HepG2 (cell line): ENCODE measurements around the gene ZNF189. TPM values are rescaled to one million over a fixed set of nuclear protein-coding genes. Genes with fewer than 3 reads are reported as not detected.

Experiments
- EP300 ChIP-seq, 3 experiments: sonication (generic) in 1 of 3; formaldehyde crosslinking in 1 of 3; IDR thresholded peaks; 2 replicates each; pipeline versions ENCODE4 v1.5.1 to v1.6.1; 2011 to 2020; ENCODE audit warnings: low read depth in 2 of 3, low read length in 2 of 3, borderline replicate concordance in 1 of 3, improper control_type of control experiment in 1 of 3, mild to moderate bottlenecking in 1 of 3, missing genetic modification reagents in 1 of 3, moderate library complexity in 1 of 3
- FOXJ3 ChIP-seq: sonication (generic); formaldehyde crosslinking; IDR thresholded peaks from 2 replicates; pipeline ENCODE4 v1.4.0; 2020; ENCODE audit warnings: missing genetic modification reagents, mild to moderate bottlenecking, borderline replicate concordance
- GATAD2A ChIP-seq: IDR thresholded peaks from 2 replicates; pipeline ENCODE4 v1.6.1; 2016
- NKX3-1 ChIP-seq: sonication (generic); formaldehyde crosslinking; IDR thresholded peaks from 2 replicates; pipeline ENCODE4 v1.5.0; 2020; ENCODE audit warnings: missing genetic modification reagents
- NR2F2 ChIP-seq: IDR thresholded peaks from 2 replicates; pipeline ENCODE4 v1.6.1; 2012; ENCODE audit warnings: low read depth, inconsistent platforms, borderline replicate concordance
- NR2F6 ChIP-seq, 2 experiments: IDR thresholded peaks; 2 replicates each; pipeline ENCODE4 v1.6.1; 2016; ENCODE audit warnings: antibody characterized with exemption in 1 of 2, mild to moderate bottlenecking in 1 of 2
- PAXIP1 ChIP-seq: sonication (generic); formaldehyde crosslinking; conservative IDR thresholded peaks from 2 replicates; pipeline ENCODE4 v1.4.0; 2020; ENCODE audit warnings: mild to moderate bottlenecking, missing genetic modification reagents, moderate library complexity
- POGZ ChIP-seq: sonication (generic); formaldehyde crosslinking; IDR thresholded peaks from 2 replicates; pipeline ENCODE4 v1.4.0; 2020; ENCODE audit warnings: mild to moderate bottlenecking, missing genetic modification reagents
- SALL1 ChIP-seq: sonication (generic); formaldehyde crosslinking; IDR thresholded peaks from 2 replicates; pipeline ENCODE4 v1.8.0; 2022; ENCODE audit warnings: mild to moderate bottlenecking, missing genetic modification reagents
- SETDB1 ChIP-seq: sonication (generic); formaldehyde crosslinking; IDR thresholded peaks from 2 replicates; pipeline ENCODE4 v1.5.1; 2020; ENCODE audit warnings: missing genetic modification reagents, mild to moderate bottlenecking, borderline replicate concordance
- ZFY ChIP-seq: sonication (generic); formaldehyde crosslinking; IDR thresholded peaks from 2 replicates; pipeline ENCODE4 v1.4.0; 2020; ENCODE audit warnings: missing genetic modification reagents
- ZMYM4 ChIP-seq: sonication (generic); formaldehyde crosslinking; IDR thresholded peaks from 2 replicates; pipeline ENCODE4 v1.8.1; 2023; ENCODE audit warnings: mild to moderate bottlenecking, missing genetic modification reagents
- ZNF232 ChIP-seq: sonication (generic); formaldehyde crosslinking; IDR thresholded peaks from 2 replicates; pipeline ENCODE4 v1.4.0; 2020; ENCODE audit warnings: missing genetic modification reagents, borderline replicate concordance
- ZNF256 ChIP-seq: sonication (generic); formaldehyde crosslinking; conservative IDR thresholded peaks from 2 replicates; pipeline ENCODE4 v1.4.0; 2020; ENCODE audit warnings: missing genetic modification reagents
- polyA plus RNA-seq, 8 experiments: library from polyadenylated mRNA; depleted of rRNA in 3 of 8; stranded (reverse) in 7 of 8; unstranded in 1 of 8; fragments of >200 nt; fragmentation: Illumina TruSeq in 4 of 8; extraction: Trizol in 4 of 8; gene quantifications; 2 replicates each; pipeline versions ENCODE4 v1.2.1 to v1.2.3, GENCODE V29; 2011 to 2016; ENCODE audit warnings: low read depth in 4 of 8, missing spikeins in 1 of 8, mixed read lengths in 1 of 8; ENCODE audit not compliant: insufficient read depth in 1 of 8
- total RNA-seq, 5 experiments: library from RNA; depleted of rRNA; stranded (reverse); fragments of >200 nt; fragmentation: Illumina TruSeq; extraction: Trizol; gene quantifications; 2 replicates each; pipeline ENCODE4 v1.2.3, GENCODE V29; 2016; ENCODE audit warnings: low read depth in 1 of 5
- TF ChIP-seq, protein P1 (sequence below): sonication (generic); formaldehyde crosslinking; IDR thresholded peaks from 2 replicates; pipeline ENCODE4 v1.4.0; 2020; ENCODE audit warnings: missing genetic modification reagents
- TF ChIP-seq, protein P2 (sequence below), 2 experiments: sonication (generic) in 1 of 2; formaldehyde crosslinking in 1 of 2; IDR thresholded peaks; 2 replicates each; pipeline versions ENCODE4 v1.4.0 to v1.6.1; 2016 to 2020; ENCODE audit warnings: borderline replicate concordance in 1 of 2, low read depth in 1 of 2, mild to moderate bottlenecking in 1 of 2, missing genetic modification reagents in 1 of 2
- TF ChIP-seq, protein P3 (sequence below): sonication (generic); formaldehyde crosslinking; IDR thresholded peaks from 2 replicates; pipeline ENCODE4 v1.4.0; 2020; ENCODE audit warnings: missing genetic modification reagents

Gene ZNF189
- total and polyA plus RNA-seq, 2 of the 13 experiments (the other 11 are each of a cell fraction or from before 2014, with no cell fraction given): 8.4 to 50.0 TPM

- TF ChIP-seq NKX3-1 (CRISPR knock-in tag) (peak; percentile 68; the same call in 1 of the 2 replicates), SETDB1 (CRISPR knock-in tag) (0 out of 2 replicates have a peak, but pooled peaks have one; percentile 60), FOXJ3 (CRISPR knock-in tag) (0 out of 2 replicates have a peak, but pooled peaks have one; percentile 23), EP300 (IDR thresholded peaks at IDR 0.05; ENCODE audit: low read depth in 2 of 2, low read length in 2 of 2) (peak in 1 of 2 experiments; percentile 61; a peak in 2 of 4 replicates), EP300 (CRISPR knock-in tag; IDR thresholded peaks at IDR 0.05; ENCODE audit: borderline replicate concordance) (peak; percentile 13; the same call in 1 of the 2 replicates), ZMYM4 (CRISPR knock-in tag) (peak; percentile 85), PAXIP1 (CRISPR knock-in tag) (peak; percentile 52), NR2F6 (IDR thresholded peaks at IDR 0.05) (peak; percentile 61; the same call in 1 of the 2 replicates), NR2F6 (CRISPR knock-in tag; IDR thresholded peaks at IDR 0.05) (peak; percentile 30; the same call in 1 of the 2 replicates), GATAD2A (CRISPR knock-in tag) (0 out of 2 replicates have a peak, but pooled peaks have one; percentile 22), POGZ (CRISPR knock-in tag) (peak; percentile 88), ZFY (0 out of 2 replicates have a peak, but pooled peaks have one; percentile 25), ZNF256 (CRISPR knock-in tag) (0 out of 2 replicates have a peak, but pooled peaks have one; percentile 28), ZNF232 (CRISPR knock-in tag) (peak; percentile 38; the same call in 1 of the 2 replicates), NR2F2 (peak; percentile 61; the same call in 1 of the 2 replicates), SALL1 (CRISPR knock-in tag) (peak; percentile 36; the same call in 1 of the 2 replicates)
- TF ChIP-seq, protein P1, sequence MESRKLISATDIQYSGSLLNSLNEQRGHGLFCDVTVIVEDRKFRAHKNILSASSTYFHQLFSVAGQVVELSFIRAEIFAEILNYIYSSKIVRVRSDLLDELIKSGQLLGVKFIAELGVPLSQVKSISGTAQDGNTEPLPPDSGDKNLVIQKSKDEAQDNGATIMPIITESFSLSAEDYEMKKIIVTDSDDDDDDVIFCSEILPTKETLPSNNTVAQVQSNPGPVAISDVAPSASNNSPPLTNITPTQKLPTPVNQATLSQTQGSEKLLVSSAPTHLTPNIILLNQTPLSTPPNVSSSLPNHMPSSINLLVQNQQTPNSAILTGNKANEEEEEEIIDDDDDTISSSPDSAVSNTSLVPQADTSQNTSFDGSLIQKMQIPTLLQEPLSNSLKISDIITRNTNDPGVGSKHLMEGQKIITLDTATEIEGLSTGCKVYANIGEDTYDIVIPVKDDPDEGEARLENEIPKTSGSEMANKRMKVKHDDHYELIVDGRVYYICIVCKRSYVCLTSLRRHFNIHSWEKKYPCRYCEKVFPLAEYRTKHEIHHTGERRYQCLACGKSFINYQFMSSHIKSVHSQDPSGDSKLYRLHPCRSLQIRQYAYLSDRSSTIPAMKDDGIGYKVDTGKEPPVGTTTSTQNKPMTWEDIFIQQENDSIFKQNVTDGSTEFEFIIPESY: peak; percentile 86
- TF ChIP-seq, protein P2, sequence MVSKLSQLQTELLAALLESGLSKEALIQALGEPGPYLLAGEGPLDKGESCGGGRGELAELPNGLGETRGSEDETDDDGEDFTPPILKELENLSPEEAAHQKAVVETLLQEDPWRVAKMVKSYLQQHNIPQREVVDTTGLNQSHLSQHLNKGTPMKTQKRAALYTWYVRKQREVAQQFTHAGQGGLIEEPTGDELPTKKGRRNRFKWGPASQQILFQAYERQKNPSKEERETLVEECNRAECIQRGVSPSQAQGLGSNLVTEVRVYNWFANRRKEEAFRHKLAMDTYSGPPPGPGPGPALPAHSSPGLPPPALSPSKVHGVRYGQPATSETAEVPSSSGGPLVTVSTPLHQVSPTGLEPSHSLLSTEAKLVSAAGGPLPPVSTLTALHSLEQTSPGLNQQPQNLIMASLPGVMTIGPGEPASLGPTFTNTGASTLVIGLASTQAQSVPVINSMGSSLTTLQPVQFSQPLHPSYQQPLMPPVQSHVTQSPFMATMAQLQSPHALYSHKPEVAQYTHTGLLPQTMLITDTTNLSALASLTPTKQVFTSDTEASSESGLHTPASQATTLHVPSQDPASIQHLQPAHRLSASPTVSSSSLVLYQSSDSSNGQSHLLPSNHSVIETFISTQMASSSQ (IDR thresholded peaks at IDR 0.05; ENCODE audit: low read depth): 0 out of 2 replicates have a peak, but pooled peaks have one; percentile 22
- TF ChIP-seq, protein P2 (CRISPR knock-in tag; IDR thresholded peaks at IDR 0.05; ENCODE audit: borderline replicate concordance): peak; percentile 49; the same call in 1 of the 2 replicates
- TF ChIP-seq, protein P3, sequence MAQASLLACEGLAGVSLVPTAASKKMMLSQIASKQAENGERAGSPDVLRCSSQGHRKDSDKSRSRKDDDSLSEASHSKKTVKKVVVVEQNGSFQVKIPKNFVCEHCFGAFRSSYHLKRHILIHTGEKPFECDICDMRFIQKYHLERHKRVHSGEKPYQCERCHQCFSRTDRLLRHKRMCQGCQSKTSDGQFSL (CRISPR knock-in tag): 0 out of 2 replicates have a peak, but pooled peaks have one; percentile 21
These were observed 13.6 kb upstream of the ZNF189 start, which contains the start of gene BAAT (continued) for GRCh38 chr9:101384873-101385536.
